ENCODE measurements around the gene KRT73.

- TF ChIP-seq CTCF (IDR thresholded peaks at IDR 0.05) (no peak), POLR2A (IDR thresholded peaks at IDR 0.05) (no peak)
Observed at GRCh38 chr12:52580496-52580895, 37.9 kb downstream of the KRT73 start.

Measured in Peyer's patch (tissue), 4 donors.